Measurements from ENCODE around the gene B3GAT1. TPM values are rescaled to one million over a fixed set of nuclear protein-coding genes. Genes with fewer than 3 reads are reported as not detected.

Gene B3GAT1
- total and polyA plus RNA-seq, 12 donors: 0.09 to 10.3 (median 2.1) TPM; not detected in 1

DNA sequence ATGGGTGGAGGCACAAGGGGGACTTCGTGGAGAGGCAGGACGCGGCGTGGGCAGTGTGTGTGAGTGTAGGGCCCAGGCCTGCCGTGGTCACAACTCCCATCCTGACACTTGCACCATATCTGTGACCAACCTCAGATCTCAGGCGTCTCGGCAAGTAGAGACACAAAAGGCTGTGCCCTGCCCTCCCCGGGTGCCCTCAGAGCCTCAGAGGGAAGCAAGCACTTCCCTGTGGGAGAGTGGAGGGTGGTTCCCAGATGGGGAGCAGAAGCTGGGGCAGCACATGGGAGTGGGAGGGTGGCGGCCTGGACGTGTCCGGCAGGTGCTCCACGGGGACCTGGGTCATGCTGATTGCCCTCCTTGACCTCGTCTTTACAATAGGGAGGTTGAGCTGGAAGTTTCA lies 20.4 kb downstream of the B3GAT1 start:
- Histone ChIP-seq H3K4me1 (replicated peaks in 1 of 2) (no peaks in the 10 kb centered on the region), H3K4me3 (no peak overlapping the region), H3K27me3 (no peaks in the 10 kb centered on the region), H3K27ac (no peak overlapping the region), H3K9me3 (replicated peaks in 1 of 3) (no peaks in the 10 kb centered on the region), H3K36me3 (replicated peaks in 1 of 2) (no peaks in the 10 kb centered on the region)
- no peak for DNase-seq
- WGBS, 4 donors: 80 to 89% (median 84%) methylated on average over 11 to 13 of the region's 13 CpGs
- TF ChIP-seq, protein P1, sequence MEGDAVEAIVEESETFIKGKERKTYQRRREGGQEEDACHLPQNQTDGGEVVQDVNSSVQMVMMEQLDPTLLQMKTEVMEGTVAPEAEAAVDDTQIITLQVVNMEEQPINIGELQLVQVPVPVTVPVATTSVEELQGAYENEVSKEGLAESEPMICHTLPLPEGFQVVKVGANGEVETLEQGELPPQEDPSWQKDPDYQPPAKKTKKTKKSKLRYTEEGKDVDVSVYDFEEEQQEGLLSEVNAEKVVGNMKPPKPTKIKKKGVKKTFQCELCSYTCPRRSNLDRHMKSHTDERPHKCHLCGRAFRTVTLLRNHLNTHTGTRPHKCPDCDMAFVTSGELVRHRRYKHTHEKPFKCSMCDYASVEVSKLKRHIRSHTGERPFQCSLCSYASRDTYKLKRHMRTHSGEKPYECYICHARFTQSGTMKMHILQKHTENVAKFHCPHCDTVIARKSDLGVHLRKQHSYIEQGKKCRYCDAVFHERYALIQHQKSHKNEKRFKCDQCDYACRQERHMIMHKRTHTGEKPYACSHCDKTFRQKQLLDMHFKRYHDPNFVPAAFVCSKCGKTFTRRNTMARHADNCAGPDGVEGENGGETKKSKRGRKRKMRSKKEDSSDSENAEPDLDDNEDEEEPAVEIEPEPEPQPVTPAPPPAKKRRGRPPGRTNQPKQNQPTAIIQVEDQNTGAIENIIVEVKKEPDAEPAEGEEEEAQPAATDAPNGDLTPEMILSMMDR (IDR thresholded peaks at IDR 0.05): no peak
- TF ChIP-seq POLR2A (IDR thresholded peaks at IDR 0.05): no peak
- intact Hi-C loops (cut with DNase I): no loop called here

DNA sequence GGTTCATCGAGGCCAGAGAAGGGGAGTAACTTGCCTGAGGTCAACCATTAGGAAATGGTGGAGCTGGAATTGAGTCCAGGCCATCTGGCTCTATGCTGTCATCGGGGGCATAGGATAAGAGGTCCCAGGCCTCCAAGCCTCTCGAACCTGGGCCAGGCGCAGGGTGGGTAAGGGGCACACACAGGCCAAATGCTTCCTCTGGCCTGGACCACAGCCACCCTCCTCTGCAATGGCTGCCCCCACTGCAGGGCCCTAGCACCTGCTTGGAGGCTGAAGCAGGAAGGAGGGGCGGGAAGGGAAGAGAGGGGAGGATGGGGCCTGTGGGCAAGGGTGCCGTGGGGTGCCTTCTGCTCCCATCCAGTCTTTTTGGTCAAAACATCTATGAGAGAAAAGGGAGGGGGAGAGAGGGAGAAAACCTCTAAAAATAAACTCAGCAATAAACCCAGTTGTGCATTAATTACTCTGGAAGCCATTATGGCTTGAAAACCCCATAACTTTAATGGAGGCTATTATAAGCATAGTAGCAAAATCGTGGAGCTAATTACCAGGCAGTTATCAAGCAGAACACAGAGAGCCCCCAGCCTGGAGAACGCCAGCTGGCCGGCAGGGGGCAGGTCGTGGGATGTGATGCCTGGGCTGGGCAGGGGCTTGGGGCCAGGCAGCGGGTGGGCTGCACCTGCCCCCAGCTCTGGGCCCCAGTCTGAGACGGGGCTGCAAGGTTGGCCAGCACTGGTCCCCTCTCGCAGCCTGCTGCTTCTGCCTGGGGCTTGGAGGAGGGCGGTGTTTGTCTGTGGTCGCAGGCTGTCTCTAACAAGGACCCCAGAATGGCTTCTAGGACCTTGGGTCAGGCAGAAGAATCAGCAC lies 21.1 kb downstream of the B3GAT1 start:
- H3K27ac ChIP-seq: no peak overlapping the region
- no peaks in the 10 kb centered on the region for H3K9me3 ChIP-seq (replicated peaks in 1 of 3)
- no peaks in the 10 kb centered on the region for H3K4me1 ChIP-seq (replicated peaks in 1 of 2)
- intact Hi-C loops (cut with DNase I): no loop called here
- no peaks in the 10 kb centered on the region for H3K27me3 ChIP-seq
- H3K4me3 ChIP-seq: no peak overlapping the region
- TF ChIP-seq, protein P1 (IDR thresholded peaks at IDR 0.05): no peak
- TF ChIP-seq POLR2A (IDR thresholded peaks at IDR 0.05): no peak
- DNase-seq: no peak
- no peaks in the 10 kb centered on the region for H3K36me3 ChIP-seq (replicated peaks in 1 of 2)
- WGBS, 4 donors: 70 to 81% (median 76%) methylated on average over 11 to 15 of the region's 15 CpGs

DNA sequence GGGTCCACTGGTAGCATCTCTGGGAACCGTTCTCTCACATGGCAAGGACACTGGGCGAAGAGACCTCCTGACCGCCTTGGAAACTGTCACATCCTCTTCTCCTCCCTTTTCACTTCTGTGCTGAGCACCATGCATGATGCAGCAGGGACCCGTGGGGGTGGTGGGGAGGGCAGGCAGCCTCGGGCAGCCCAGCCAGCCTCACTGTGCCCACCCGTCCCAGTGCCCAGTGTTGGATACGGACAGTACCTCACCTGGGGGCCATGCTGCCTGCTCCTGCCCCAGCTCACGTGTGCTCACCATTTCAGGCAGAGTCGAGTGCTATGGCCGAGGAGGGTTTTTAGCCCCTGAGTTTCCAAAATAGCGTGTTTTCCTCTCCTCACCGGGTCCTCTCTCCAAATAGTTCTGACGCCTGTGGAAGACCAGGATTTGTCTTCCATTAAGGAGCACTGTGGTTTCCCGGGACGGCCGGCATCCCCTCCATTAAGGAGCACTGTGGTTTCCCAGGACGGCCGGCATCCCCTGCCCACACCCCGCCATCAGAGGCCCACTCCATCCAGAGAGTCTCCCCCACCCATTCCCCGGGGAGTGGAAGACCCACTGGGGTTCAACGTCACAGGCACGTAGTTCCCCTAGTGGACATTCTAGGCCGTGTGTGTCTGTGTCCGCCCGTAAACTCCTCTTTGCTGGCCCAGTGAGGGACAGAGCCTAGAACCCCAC lies 22.4 kb downstream of the B3GAT1 start:
- H3K36me3 ChIP-seq (replicated peaks in 1 of 2): no peaks in the 10 kb centered on the region
- TF ChIP-seq, protein P1 (IDR thresholded peaks at IDR 0.05): no peak
- no peak for TF ChIP-seq POLR2A (IDR thresholded peaks at IDR 0.05)
- H3K27me3 ChIP-seq: no peaks in the 10 kb centered on the region
- H3K9me3 ChIP-seq (replicated peaks in 1 of 3): no peaks in the 10 kb centered on the region
- no peak overlapping the region for H3K4me3 ChIP-seq
- no peaks in the 10 kb centered on the region for H3K4me1 ChIP-seq (replicated peaks in 1 of 2)
- no peak for DNase-seq
- intact Hi-C loops (cut with DNase I): no loop called here
- WGBS, 4 donors: 83 to 86% (median 85%) methylated on average over 11 to 25 of the region's 25 CpGs
- H3K27ac ChIP-seq: no peak overlapping the region

DNA sequence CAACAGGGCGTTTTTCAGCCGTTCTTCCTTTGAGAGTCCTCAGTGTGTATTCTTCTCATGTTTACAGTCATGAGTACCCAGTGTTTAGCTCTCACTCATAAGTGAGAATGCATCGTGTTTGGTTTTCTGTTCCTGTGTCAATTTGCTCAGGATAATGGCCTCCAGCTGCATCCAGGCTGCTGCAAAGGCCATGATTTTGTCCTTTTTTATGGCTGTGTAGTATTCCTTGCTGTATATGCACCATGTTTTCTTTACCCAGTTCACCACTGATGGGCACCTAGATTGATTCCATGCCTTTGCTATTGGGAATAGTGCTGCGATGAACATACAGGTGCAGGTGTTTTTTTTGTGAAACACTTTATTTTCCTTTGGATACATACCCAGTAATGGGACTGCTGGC lies 23.5 kb downstream of the B3GAT1 start:
- no peak overlapping the region for H3K4me3 ChIP-seq
- no peak for TF ChIP-seq POLR2A (IDR thresholded peaks at IDR 0.05)
- TF ChIP-seq, protein P1 (IDR thresholded peaks at IDR 0.05): no peak
- DNase-seq: no peak
- H3K27me3 ChIP-seq: no peaks in the 10 kb centered on the region
- 77 to 88% (median 84%) methylated on average over 4 of the region's 4 CpGs for WGBS, 4 donors
- intact Hi-C loops (cut with DNase I): no loop called here
- H3K27ac ChIP-seq: no peak overlapping the region
- no peaks in the 10 kb centered on the region for H3K36me3 ChIP-seq (replicated peaks in 1 of 2)
- no peaks in the 10 kb centered on the region for H3K9me3 ChIP-seq (replicated peaks in 1 of 3)
- no peaks in the 10 kb centered on the region for H3K4me1 ChIP-seq (replicated peaks in 1 of 2)

Measured in adrenal gland (tissue), 12 donors.